HepG2 (cell line): ENCODE results near the gene TRIM44. TPM values are rescaled to one million over a fixed set of nuclear protein-coding genes. Genes with fewer than 3 reads are reported as not detected.

Experiments used
- ATAC-seq: fragments of 200-7000 bp; cut with Tn5 transposase; 3 replicates; pipeline ENCODE4 v1.9.1; 2020; ENCODE audit warnings: mild to moderate bottlenecking, moderate library complexity
- BruUV-seq: library from RNA; stranded (reverse); fragments of 400-500 nt; replicated peaks from 2 replicates; lab custom pipeline; 2021; lab: Mats Ljungman, UMichigan
- CTCF ChIA-PET: fragments of 300-600 bp; formaldehyde crosslinking; extraction: SDS; loops from one replicate; lab custom pipeline; 2021; ENCODE audit warnings: low total read pairs, inconsistent platforms, low intra/inter-chr PET ratio; lab: Yijun Ruan, JAX
- POLR2A ChIA-PET: fragments of 350-600 bp; sonication (Branson Sonifier 250); formaldehyde crosslinking; loops from one replicate; lab custom pipeline; 2020; ENCODE audit warnings: antibody characterized with exemption, inconsistent platforms; lab: Yijun Ruan, JAX
- DNase-seq: peaks from one replicate; pipeline ENCODE4 v3.0.0-alpha.2; 2015; ENCODE audit warnings: low spot score
- FAIRE-seq: peaks from 3 replicates; lab custom pipeline; 2011; peaks lifted over from hg19 to GRCh38; lab: Jason Lieb, UNC
- H2AFZ ChIP-seq: one replicate; pipeline ENCODE4 v1.6.1; 2011; ENCODE audit warnings: low read length, inconsistent platforms
- H3K27ac ChIP-seq: fragments of 300-600 bp; 3 replicates; pipeline ENCODE4 v1.8.0; 2011; ENCODE audit warnings: mixed run types, mild to moderate bottlenecking, mixed read lengths, low read length, inconsistent platforms; ENCODE audit not compliant: insufficient read depth; ENCODE audit errors: extremely low read length
- H3K27me3 ChIP-seq, 2 experiments: fragments of 200-600 bp in 1 of 2; 2 replicates in 1 of 2; 3 replicates in 1 of 2; pipeline versions ENCODE4 v1.6.0 to v1.8.0; 2011; ENCODE audit warnings: low read length in 2 of 2, mild to moderate bottlenecking in 2 of 2, moderate library complexity in 2 of 2, inconsistent platforms in 1 of 2; ENCODE audit not compliant: insufficient read depth in 2 of 2, control insufficient read depth in 1 of 2
- H3K36me3 ChIP-seq, 2 experiments: fragments of 200-600 bp in 1 of 2; replicated peaks in 1 of 2; 2 replicates in 1 of 2; 3 replicates in 1 of 2; pipeline versions ENCODE4 v1.5.1 to v1.8.0; 2011; ENCODE audit warnings: low read length in 2 of 2, inconsistent platforms in 1 of 2; ENCODE audit not compliant: insufficient read depth in 2 of 2, control insufficient read depth in 1 of 2
- H3K4me1 ChIP-seq: 2 replicates; pipeline ENCODE4 v1.5.1; 2012; ENCODE audit warnings: low read length, inconsistent platforms; ENCODE audit not compliant: insufficient read depth
- H3K4me2 ChIP-seq: 2 replicates; pipeline ENCODE4 v1.6.0; 2011; ENCODE audit warnings: low read depth, low read length, inconsistent platforms
- H3K4me3 ChIP-seq, 3 experiments: fragments of 200-600 bp in 1 of 3; sonication (generic), shearing (Covaris generic) in 1 of 3; replicated peaks in 1 of 3; 2 replicates each; pipeline ENCODE4 v1.5.1; 2011 to 2016; ENCODE audit warnings: low read length in 3 of 3, inconsistent platforms in 2 of 3, low read depth in 2 of 3, mild to moderate bottlenecking in 2 of 3, control low read depth in 1 of 3, mixed read lengths in 1 of 3; ENCODE audit not compliant: insufficient read depth in 1 of 3
- H3K79me2 ChIP-seq: one replicate; pipeline ENCODE4 v1.6.1; 2011; ENCODE audit warnings: low read length, inconsistent platforms; ENCODE audit not compliant: insufficient read depth
- H3K9ac ChIP-seq: 2 replicates; pipeline ENCODE4 v1.6.0; 2011; ENCODE audit warnings: mild to moderate bottlenecking, low read depth, low read length, inconsistent platforms; ENCODE audit not compliant: insufficient read depth
- H3K9me3 ChIP-seq: 2 replicates; pipeline ENCODE4 v1.5.1; 2012; ENCODE audit warnings: mild to moderate bottlenecking, low read length
- H4K20me1 ChIP-seq: 2 replicates; pipeline ENCODE4 v1.6.0; 2011; ENCODE audit warnings: inconsistent platforms, mild to moderate bottlenecking, low read length, moderate library complexity; ENCODE audit not compliant: insufficient read depth
- FIP1L1 ChIP-seq: fragments of 200-400 bp; formaldehyde crosslinking; IDR thresholded peaks from 2 replicates; pipeline ENCODE4 v1.6.1; 2018; ENCODE audit warnings: low read depth, mild to moderate bottlenecking, low read length, moderate library complexity, borderline replicate concordance; ENCODE audit not compliant: insufficient read depth
- ZFP1 ChIP-seq: IDR thresholded peaks from 2 replicates; pipeline ENCODE4 v1.6.1; 2016
- ZNF563 ChIP-seq: sonication (generic); formaldehyde crosslinking; IDR thresholded peaks from 2 replicates; pipeline ENCODE4 v1.8.0; 2022; ENCODE audit warnings: mild to moderate bottlenecking, moderate library complexity, missing genetic modification reagents
- ZNF768 ChIP-seq: sonication (generic); formaldehyde crosslinking; IDR thresholded peaks from 2 replicates; pipeline ENCODE4 v1.4.0; 2020; ENCODE audit warnings: missing genetic modification reagents
- WGBS: methylation state at CpG from one replicate; pipeline ENCODE4 v1.1.6; 2017; ENCODE audit warnings: low lambda C conversion rate; 5-methylcytosine and 5-hydroxymethylcytosine counted together
- in situ Hi-C: cut with HindIII; loops from 2 replicates; pipeline ENCODE4 v1.10.0; 2017; ENCODE audit warnings: low pct_unique_long_range_greater_than_20kb; ENCODE audit not compliant: extremely low pct_ligation_motif_present
- intact Hi-C: fragments of 100-400 bp; cut with micrococcal nuclease; formaldehyde crosslinking; loops from one replicate; pipeline ENCODE4 v1.10.0; 2022; ENCODE audit not compliant: unreplicated experiment
- polyA plus RNA-seq, 8 experiments: library from polyadenylated mRNA; depleted of rRNA in 3 of 8; stranded (reverse) in 7 of 8; unstranded in 1 of 8; fragments of >200 nt; fragmentation: Illumina TruSeq in 4 of 8; extraction: Trizol in 4 of 8; gene quantifications; 2 replicates each; pipeline versions ENCODE4 v1.2.1 to v1.2.3, GENCODE V29; 2011 to 2016; ENCODE audit warnings: low read depth in 4 of 8, missing spikeins in 1 of 8, mixed read lengths in 1 of 8; ENCODE audit not compliant: insufficient read depth in 1 of 8
- total RNA-seq, 5 experiments: library from RNA; depleted of rRNA; stranded (reverse); fragments of >200 nt; fragmentation: Illumina TruSeq; extraction: Trizol; gene quantifications; 2 replicates each; pipeline ENCODE4 v1.2.3, GENCODE V29; 2016; ENCODE audit warnings: low read depth in 1 of 5
- TF ChIP-seq, protein P1 (sequence below): sonication (generic); formaldehyde crosslinking; IDR thresholded peaks from 2 replicates; pipeline ENCODE4 v1.4.0; 2020; ENCODE audit warnings: missing genetic modification reagents, mild to moderate bottlenecking, borderline replicate concordance
- TF ChIP-seq, protein P2 (sequence below): sonication (generic); formaldehyde crosslinking; conservative IDR thresholded peaks from 2 replicates; pipeline ENCODE4 v1.4.0; 2020; ENCODE audit warnings: missing genetic modification reagents

Gene TRIM44
- total and polyA plus RNA-seq, 2 of the 13 experiments (the other 11 are each of a cell fraction or from before 2014, with no cell fraction given) = 22.7 to 50.3 TPM

DNA sequence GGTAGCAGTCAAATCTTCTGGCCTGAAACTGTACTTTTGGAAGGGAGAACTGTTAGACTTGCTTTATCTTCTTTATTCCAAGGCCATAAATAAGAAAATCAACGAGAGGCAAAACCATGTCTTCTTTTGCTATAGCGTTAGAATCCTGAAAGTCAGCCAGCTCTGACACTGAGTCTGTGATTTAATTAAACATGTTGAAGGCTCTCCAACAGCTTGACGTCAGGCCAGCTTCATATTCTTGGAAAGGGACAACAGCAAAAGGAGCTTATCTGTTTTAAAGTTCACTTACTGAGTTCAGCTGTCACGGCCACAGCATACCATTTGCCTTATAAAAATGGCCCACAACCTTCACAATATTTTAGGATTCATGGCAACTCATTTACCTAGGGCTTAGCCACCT, 150.3 kb downstream of the TRIM44 start (continued):
- TF ChIP-seq FIP1L1 = no peak
- TF ChIP-seq, protein P1, sequence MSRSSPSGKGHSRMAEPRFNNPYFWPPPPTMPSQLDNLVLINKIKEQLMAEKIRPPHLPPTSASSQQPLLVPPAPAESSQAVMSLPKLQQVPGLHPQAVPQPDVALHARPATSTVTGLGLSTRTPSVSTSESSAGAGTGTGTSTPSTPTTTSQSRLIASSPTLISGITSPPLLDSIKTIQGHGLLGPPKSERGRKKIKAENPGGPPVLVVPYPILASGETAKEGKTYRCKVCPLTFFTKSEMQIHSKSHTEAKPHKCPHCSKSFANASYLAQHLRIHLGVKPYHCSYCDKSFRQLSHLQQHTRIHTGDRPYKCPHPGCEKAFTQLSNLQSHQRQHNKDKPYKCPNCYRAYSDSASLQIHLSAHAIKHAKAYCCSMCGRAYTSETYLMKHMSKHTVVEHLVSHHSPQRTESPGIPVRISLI (CRISPR knock-in tag) = no peak
- TF ChIP-seq, all 625 proteins: peak for 0

DNA sequence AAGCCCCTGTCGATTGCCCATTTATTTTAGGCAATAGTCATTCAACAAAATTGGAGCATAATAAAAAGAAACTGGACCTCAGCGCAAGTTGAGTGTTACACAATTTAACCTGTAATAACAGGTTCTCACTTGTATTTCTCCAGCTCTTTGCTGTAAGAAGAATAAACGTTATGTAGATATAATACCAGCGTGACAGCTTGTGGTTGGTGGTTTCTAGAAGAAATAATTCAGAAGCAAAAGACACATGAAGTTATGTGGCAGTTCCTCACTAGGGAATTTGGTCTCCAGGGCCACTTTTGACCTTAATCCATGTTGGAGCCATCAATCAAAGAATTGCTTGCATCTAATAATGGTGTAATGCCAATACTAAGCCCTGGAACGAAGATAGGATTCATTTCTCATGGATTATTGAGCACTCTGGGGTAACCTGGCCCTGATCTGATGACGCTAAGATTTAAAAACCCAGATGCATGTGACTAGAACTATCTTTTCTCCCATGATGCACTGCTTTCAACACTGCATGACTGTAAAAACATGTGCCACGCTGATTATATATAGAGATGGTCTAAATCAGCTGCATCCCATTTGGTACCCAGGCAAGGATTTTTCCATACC, 151.6 kb downstream of the TRIM44 start:
- no TSS peak for BruUV-seq
- CTCF ChIA-PET = no interaction called here
- Histone ChIP-seq H3K9me3 (no peaks in the 10 kb centered on the region), H3K4me3 (no peak overlapping the region), H3K4me1 (peaks cover 13% of the 10 kb centered on the region; the same call in 1 of the 2 replicates)
- WGBS = 94% methylated on average over 7 of the region's 7 CpGs
- FAIRE-seq = no peak
- TF ChIP-seq, protein P2, sequence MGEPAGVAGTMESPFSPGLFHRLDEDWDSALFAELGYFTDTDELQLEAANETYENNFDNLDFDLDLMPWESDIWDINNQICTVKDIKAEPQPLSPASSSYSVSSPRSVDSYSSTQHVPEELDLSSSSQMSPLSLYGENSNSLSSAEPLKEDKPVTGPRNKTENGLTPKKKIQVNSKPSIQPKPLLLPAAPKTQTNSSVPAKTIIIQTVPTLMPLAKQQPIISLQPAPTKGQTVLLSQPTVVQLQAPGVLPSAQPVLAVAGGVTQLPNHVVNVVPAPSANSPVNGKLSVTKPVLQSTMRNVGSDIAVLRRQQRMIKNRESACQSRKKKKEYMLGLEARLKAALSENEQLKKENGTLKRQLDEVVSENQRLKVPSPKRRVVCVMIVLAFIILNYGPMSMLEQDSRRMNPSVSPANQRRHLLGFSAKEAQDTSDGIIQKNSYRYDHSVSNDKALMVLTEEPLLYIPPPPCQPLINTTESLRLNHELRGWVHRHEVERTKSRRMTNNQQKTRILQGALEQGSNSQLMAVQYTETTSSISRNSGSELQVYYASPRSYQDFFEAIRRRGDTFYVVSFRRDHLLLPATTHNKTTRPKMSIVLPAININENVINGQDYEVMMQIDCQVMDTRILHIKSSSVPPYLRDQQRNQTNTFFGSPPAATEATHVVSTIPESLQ (CRISPR knock-in tag) = no peak
- TF ChIP-seq ZNF563 (no peak), ZNF768 (CRISPR knock-in tag) (no peak), ZFP1 (CRISPR knock-in tag) (no peak)
- TF ChIP-seq, all 625 proteins: peak for 0
- intact Hi-C loops = no loop called here
- no peak overlapping the region for H2AFZ ChIP-seq
- H3K9ac ChIP-seq = no peak overlapping the region
- no peaks in the 10 kb centered on the region for H3K36me3 ChIP-seq
- ATAC-seq (no peak), DNase-seq (no peak)
- H4K20me1 ChIP-seq = no peaks in the 10 kb centered on the region
- H3K4me2 ChIP-seq = no peak overlapping the region
- no peaks in the 10 kb centered on the region for H3K27me3 ChIP-seq
- in situ Hi-C loops = no loop called here
- no peak overlapping the region for H3K27ac ChIP-seq
- POLR2A ChIA-PET = no interaction called here
- no peaks in the 10 kb centered on the region for H3K79me2 ChIP-seq
